AG09319 (cell line): ENCODE results near the gene WIPF1.

Experiments used
- DNase-seq: peaks from one replicate; pipeline ENCODE4 v3.0.0-alpha.2; 2010; ENCODE audit warnings: low read depth; ENCODE audit errors: extremely low read depth
- CTCF ChIP-seq: IDR thresholded peaks from 2 replicates; pipeline ENCODE4 v1.5.1; 2011; ENCODE audit warnings: low read depth, mild to moderate bottlenecking, inconsistent platforms, low read length, moderate library complexity

WIPF1 gene

DNA sequence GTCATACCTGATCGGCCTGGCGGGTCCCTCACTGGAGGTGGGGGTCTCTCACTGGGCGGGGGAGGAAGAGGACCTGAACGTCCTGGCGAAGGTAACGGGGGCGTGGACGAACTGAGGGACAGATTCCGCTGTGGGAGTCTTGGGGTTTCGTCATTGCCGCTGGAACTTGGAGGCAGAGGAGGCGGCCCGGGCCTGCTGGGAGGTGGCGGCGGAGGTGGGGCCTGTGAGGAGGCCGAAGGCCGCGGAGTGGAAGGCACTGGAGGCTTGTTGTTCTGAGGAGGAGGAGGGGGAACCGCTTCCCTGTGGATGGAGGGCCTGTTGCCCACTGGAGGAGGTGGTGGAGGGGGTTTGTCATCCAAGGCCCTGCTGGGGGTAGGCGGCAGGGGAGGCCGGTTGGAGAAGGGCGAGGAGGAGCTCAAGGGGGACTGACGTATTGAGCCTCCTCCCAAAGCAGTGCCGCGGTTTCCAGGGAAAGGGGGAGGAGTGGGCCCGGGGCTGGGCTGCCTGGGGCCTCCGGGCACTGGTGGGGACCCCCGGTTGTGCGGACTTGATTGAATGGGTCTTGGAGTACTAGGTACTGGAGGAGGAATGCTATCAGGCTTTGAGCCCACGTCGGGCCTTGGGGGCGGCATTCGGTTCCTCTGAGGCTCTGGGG is 25.8 kb downstream of the WIPF1 start:
- no peak for DNase-seq
- no peak for TF ChIP-seq CTCF

GRCh38 chr2:174570318-174570958 is 27.2 kb downstream of the WIPF1 start:
- TF ChIP-seq CTCF: no peak
- no peak for DNase-seq

DNA sequence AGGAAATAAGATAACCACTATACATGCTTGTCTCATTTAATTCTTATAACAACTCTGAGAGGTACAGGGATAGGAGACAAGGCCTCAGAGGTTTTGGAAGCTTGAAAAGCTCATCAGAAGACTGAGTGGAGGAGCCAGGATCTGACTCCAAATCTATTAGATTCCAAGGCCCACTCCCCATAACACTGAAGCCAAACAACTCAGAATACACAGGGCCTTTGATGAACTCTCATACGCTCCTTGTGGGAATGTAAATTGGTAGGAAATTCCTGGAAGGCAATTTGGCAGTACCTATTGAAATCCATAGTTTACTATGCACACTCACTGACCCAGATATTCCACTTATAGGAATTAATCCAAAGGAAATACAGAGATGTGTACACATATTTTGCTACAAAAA is 27.9 kb downstream of the WIPF1 start:
- TF ChIP-seq CTCF: no peak
- no peak for DNase-seq

- no peak for TF ChIP-seq CTCF
- DNase-seq: no peak
Measured at GRCh38 chr2:174568425-174568824, 29.2 kb downstream of the WIPF1 start.

GRCh38 chr2:174566871-174567270 is 30.7 kb downstream of the WIPF1 start:
- DNase-seq: no peak

GRCh38 chr2:174563530-174564282 is 33.9 kb downstream of the WIPF1 start:
- no peak for DNase-seq
- TF ChIP-seq CTCF: no peak

More at GRCh38 chr2:174566871-174567270, 30.7 kb downstream of the WIPF1 start:
- TF ChIP-seq CTCF: no peak

GRCh38 chr2:174561972-174562370 is 35.6 kb downstream of the WIPF1 start:
- no peak for TF ChIP-seq CTCF

More at GRCh38 chr2:174561972-174562370, 35.6 kb downstream of the WIPF1 start:
- no peak for DNase-seq
